NCI-H774 (cell line): ENCODE results near the gene THAP8.
A peak's percentile ranks its signal among the peaks of the same experiment; 100 is the strongest.

Experiments
- DNase-seq: peaks from one replicate; lab custom pipeline; 2025; lab: John Stamatoyannopoulos, UW

The THAP8 gene

DNA sequence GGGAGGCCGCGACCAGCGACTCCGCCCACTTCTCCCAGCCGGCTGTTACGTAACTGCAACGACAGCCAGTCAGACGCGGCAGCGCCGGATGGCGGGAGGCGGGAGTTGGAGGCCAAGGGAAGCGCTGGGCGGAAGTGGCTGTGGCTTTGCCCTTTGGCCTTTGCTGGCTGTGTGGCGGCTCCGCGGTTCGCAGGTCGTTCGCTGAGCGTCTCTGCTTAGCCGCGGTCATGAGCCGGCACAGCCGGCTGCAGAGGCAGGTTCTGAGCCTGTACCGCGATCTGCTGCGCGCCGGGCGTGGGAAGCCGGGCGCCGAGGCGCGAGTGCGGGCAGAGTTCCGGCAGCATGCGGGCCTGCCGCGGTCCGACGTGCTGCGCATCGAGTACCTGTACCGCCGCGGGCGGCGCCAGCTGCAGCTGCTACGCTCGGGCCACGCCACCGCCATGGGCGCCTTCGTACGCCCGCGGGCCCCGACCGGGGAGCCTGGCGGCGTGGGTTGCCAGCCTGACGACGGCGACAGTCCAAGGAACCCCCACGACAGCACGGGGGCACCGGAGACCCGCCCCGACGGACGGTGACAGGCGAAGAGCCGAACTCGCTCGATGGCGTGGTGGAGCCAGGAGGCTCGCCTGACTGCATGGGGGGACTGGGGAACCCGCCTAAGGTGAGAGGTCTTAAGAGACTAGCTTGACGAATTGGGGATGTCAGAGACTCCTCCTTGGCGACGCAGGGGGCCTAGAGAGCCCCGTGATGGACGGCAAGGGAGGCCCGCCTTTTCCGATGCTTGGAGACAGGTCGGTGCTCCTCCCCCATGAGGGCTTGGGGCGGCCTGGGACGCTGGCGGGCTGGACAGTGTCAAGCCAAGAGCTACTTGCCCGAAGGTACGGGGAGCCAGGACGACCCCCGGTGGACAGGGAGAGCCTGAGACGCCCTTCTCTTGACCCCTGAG, 58.8 kb downstream of the THAP8 start, which contains the start of gene SDHAF1:
TSS of gene SDHAF1 (plus strand) at position 141 of the 946 bp plus-strand sequence. CDS start at position 228, 87 bp downstream.
- DNase-seq = peak; percentile 93

DNA sequence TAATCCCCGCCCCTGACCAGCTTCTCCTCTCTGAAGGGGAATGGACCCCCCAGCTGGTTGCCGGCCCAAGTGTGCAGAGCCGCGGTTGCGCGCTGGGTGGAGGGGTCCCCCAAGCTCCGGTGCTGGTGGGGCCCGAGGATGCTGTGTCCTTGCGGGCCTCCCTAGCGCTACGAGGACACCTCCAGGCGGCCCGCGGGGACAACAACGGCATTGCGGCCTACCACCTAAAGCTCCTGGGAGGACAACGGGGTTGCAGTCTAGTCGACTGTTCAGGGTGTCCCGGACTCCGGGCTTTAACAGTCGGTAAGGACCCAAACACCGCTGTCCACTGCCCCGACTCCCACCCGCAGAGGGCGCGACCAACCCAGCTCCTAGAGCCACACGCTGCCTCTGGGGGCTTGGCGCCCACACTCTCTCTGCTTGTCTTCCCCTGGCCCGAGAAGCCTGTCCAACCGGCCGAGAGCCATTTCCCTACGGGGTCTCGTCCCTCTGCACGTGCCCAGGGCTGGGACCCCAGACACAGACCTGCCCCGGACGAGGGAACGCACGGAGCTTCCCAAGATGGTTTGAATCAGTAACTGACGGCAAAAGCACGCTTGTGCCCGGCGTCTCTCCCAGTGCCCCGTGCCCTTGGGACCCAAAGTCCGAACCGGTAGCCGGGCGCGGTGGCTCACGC, 60.0 kb downstream of the THAP8 start:
- no peak for DNase-seq

DNA sequence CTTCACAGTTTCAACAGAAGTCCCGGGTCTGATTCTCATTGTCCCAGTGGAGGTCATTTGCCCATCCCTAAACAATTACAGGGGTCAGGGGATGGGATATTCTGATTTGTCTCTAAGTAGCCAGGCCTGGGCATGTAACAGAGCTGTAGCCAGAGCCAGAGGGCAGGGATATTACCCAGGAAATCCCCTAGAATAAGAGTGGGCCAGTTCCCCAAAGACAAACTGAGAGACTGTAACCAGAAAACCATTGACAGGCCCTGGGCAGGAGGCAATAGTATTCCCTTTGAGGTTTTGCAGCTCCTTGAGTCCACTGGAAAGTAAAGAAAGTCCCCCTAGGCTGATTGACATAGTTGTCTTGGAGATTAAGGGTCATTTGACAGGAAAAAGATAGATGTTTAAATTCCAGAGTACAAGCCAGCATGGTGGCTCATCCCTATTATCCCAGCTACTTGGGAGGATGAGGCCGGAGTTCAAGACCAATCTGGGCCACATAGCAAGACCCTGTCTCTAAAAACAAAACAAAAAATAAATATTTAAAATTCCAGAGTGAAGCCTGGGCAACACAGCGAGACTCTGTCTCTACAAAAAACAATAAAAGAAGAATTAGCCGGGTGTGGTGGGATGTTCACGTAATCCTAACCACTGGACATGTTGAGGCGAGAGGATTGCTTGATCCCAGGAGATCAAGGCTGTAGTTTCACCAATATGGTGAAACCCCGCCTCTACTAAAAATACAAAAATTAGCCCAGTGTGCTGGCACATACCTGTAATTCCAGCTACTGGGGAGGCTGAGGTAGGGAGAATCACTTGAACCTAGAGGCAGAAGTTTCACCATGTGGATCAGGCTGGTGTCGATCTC, 60.9 kb downstream of the THAP8 start:
- no peak for DNase-seq

DNA sequence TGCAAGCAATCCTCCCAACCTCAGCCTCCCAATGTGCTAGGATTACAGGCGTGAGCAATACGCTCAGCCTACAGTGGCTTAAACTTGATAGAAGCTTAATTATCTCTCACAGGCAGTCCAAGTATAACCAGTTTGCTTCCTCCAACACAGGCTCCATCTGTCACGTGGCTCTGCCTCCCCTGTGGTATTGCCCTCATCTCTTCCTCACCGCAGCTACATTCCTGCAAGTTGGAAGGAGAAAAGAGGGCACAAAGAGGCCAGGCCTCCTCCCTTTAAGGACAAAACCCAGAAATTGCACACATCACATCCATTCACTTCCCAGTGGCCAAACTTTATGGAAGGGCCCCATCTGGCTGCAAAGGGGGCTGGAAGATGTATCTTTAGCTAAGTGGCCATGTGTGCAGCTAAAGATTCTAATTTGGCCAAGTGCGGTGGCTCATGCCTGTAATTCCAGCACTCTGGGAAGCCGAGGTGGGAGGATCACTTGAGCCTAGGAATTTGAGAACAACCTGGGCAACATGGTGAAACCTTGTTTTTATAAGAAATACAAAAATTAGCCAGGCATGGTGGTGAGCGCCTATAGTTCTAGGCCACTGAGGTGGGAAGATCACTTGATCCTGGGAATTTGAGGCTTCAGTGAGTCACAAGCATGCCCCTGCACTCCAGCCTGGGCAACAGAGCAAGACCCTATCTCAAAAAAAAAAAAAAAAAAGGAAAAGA, 62.2 kb downstream of the THAP8 start:
- DNase-seq = no peak

DNA sequence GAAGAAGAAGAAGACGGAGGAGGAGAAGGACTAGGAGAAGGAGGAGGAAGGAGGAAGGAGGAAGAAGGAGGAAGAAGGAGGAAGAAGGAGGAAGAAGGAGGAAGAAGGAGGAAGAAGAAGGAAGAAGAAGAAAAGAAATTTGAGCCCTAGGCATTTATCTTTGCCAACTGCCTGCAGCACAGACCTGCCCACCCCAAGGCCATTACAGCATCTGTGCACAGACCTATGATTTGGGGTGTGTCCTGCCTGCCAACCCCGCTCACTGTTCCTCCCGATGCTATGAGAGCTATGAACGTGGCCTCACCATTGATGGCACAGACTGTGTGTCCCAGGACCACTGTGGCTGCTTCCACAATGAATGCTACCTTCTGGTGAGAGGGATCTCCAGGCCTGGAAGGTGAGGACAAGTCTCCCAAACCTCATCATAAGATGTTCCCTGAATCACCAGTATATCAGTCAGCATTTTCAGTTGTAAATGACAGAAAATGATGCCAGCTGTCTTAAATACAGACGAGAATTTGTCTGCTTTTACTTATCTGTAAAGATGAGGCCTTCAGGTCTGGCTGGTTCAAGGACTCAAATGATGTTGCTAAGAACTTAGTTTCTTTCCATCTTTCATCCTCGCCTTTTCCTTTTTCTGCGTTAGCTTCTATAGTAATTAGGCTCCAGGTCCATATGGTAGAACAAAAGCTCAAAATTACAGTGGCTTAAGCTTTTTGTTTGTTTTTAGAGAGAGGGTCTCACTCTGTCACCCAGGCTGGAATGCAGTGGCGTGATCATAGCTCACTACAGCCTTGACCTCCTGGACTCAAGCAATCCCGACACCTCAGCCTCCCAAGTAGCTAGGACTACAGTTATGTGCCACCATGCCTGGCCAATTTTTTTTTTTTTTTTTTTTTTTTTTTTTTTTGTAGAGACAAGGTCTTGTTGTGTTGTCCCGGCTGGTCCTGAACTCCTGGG, 63.0 kb downstream of the THAP8 start:
- no peak for DNase-seq

DNA sequence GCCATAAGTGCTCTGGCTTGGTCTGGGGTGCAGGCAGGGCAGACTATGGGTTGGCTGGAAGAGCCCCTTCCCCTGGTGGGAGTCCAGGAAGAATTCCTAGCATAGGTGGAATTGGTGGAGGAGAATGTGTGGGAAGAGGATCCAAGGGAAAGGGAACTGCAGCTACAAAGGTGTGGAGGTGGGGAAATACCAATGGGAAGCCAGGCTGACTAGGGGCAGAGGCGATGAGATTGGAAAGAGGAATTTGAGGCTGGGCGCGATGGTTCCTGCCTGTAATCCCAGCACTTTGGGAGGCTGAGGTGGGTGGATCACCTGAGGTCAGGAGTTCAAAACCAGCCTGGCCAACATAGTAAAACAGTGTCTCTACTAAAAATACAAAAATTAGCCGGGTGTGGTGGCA, 63.9 kb downstream of the THAP8 start:
- no peak for DNase-seq

DNA sequence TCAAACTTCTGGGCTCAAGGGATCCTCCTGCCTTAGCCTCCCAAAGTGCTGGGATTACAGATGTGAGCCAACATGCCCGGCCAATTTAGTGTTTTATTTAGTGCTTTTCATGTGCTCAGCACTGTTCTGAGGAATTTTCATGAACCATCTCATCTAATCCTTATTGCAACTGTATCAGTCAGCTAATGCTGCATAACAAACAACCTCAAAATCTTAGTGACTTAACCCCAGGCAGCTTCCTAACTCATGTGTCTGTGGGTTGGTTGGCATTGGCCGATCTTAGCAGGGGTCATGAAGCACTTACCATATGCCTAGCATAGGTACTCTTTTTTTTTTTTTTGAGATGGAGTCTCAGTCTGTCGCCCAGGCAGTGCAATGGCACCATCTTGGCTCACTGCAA, 65.3 kb downstream of the THAP8 start:
- DNase-seq = no peak

DNA sequence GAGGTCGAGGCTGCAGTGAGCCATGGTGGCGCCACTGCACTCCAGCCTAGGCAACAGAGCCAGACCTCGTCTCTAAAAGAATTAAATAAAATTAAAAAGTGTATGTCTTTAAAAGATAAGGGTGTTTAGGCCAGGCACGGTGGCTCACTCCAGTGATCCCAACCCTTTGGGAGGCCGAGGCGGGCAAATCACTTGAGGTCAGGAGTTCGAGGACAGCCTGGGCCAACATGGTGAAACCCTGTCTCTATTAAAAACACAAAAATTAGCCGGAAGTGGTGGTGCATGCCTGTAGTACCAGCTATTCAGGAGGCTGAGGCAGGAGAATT, 66.6 kb downstream of the THAP8 start:
- DNase-seq = no peak

DNA sequence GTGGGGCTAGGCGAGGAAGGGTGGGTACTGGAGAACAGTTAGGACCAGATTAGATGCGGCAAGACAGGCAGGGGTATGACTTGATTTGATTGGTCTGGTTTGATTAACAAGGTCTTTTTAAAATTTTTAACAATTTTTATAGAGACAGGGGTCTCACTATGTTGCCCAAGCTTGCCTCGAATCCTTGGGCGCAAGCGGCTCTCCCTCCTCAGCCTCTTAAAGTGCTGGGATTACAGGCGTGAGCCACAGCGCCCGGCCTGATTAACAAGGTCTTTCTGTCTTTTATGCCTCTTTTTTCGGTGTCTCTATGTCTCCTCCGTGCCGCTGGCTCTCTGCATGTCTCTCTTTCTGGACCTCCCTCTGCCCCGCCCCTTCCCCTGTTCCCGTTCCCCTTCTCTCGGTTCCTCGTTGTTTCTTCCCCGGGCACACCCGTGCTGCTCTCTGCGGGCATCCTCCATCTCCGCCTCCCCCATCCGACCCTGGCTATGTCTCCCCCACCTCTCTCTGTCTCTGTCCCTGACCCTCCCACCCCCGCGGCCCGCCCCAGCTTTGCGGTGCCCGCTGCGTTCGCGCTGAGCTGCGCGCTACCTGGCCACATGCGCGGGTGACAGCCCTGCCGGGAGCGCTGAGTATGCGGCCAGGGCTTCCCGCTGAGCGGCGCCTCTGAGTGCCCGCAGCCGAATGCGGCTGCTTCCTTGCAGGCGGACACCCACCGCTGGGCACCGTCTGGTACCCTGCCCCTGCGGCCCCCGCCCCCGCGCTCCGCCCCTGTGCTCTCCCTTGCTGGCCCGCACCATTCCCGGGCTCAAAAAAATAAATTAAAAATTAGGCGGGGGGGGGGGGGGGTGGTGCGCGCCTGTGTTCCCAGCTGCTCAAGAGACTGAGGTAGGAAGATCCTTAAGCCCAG, 67.2 kb downstream of the THAP8 start:
- DNase-seq = no peak

DNA sequence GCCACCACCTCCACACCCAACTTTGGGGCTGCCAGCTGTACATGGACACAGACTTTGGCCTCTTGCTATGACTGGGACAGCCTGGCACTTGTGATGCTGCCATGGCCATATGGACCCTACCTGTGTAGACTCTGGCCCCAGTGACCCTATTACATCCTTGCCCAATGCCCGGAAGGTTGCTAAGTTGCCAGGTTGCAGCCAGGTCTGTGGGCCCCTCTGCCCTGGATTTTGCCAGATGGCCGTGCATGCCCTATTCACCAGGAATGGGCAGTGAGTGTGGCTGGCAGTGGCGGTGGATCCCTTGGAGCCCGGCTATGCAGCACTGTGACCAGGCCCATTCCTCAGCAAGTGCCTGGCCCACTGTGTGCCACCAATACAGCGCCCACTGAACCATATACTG, 68.0 kb downstream of the THAP8 start:
- DNase-seq = no peak
